Measurements from ENCODE around the gene TUBB4A.

DNA sequence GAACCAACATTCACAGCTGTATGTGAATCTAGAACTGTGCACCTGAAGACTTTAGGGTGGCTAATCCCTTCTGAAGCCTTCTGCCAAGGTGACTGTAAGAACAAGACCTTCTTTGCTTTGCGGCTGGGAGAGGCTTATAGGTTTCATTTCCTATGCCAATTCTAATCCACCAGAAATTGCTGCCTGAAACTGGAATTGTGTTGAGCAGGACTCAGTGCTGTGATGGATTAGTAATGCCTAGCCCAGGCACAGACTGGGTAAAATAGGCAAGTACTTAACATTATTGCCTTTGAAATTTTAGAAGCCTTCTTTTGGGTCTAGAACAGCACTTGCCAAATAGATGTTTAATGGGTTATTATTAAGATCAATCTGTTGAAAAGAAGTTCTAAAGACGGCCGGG lies 54.1 kb downstream of the TUBB4A start:
- TF ChIP-seq POLR2A (IDR thresholded peaks at IDR 0.05) (no peak), POLR2AphosphoS5 (IDR thresholded peaks at IDR 0.05) (no peak)
- TF ChIP-seq, protein P1, sequence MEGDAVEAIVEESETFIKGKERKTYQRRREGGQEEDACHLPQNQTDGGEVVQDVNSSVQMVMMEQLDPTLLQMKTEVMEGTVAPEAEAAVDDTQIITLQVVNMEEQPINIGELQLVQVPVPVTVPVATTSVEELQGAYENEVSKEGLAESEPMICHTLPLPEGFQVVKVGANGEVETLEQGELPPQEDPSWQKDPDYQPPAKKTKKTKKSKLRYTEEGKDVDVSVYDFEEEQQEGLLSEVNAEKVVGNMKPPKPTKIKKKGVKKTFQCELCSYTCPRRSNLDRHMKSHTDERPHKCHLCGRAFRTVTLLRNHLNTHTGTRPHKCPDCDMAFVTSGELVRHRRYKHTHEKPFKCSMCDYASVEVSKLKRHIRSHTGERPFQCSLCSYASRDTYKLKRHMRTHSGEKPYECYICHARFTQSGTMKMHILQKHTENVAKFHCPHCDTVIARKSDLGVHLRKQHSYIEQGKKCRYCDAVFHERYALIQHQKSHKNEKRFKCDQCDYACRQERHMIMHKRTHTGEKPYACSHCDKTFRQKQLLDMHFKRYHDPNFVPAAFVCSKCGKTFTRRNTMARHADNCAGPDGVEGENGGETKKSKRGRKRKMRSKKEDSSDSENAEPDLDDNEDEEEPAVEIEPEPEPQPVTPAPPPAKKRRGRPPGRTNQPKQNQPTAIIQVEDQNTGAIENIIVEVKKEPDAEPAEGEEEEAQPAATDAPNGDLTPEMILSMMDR (IDR thresholded peaks at IDR 0.05), result no peak
